ENCODE measurements around the gene CEMIP. TPM values are rescaled to one million over a fixed set of nuclear protein-coding genes. Genes with fewer than 3 reads are reported as not detected.

Gene CEMIP
- total and polyA plus RNA-seq, 10 of the 15 experiments (the other 5 are each of a cell fraction or from before 2014, with no cell fraction given): 0.01 to 0.44 (median 0.16) TPM; not detected in 6

DNA sequence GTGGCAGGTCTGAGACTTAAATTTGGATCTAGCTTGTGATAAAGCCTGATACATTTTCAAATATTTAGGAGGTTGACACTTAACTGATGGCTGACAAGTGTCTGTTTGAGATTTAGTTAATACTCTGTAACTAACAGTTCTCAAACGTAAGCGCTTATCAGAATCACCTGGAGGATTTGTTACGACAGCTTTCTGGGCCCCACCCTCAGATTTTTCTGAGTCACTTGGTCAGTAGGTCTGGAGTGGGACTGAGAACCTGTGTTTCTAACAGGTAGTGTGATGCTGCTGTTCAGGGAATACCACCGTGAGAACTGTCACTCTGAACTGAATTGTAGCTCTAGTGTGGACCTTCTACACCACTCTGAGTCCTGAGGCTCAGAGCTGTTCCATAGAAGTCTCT is 85.5 kb downstream of the CEMIP start (continued):
- TF ChIP-seq, protein P1, sequence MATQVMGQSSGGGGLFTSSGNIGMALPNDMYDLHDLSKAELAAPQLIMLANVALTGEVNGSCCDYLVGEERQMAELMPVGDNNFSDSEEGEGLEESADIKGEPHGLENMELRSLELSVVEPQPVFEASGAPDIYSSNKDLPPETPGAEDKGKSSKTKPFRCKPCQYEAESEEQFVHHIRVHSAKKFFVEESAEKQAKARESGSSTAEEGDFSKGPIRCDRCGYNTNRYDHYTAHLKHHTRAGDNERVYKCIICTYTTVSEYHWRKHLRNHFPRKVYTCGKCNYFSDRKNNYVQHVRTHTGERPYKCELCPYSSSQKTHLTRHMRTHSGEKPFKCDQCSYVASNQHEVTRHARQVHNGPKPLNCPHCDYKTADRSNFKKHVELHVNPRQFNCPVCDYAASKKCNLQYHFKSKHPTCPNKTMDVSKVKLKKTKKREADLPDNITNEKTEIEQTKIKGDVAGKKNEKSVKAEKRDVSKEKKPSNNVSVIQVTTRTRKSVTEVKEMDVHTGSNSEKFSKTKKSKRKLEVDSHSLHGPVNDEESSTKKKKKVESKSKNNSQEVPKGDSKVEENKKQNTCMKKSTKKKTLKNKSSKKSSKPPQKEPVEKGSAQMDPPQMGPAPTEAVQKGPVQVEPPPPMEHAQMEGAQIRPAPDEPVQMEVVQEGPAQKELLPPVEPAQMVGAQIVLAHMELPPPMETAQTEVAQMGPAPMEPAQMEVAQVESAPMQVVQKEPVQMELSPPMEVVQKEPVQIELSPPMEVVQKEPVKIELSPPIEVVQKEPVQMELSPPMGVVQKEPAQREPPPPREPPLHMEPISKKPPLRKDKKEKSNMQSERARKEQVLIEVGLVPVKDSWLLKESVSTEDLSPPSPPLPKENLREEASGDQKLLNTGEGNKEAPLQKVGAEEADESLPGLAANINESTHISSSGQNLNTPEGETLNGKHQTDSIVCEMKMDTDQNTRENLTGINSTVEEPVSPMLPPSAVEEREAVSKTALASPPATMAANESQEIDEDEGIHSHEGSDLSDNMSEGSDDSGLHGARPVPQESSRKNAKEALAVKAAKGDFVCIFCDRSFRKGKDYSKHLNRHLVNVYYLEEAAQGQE (IDR thresholded peaks at IDR 0.05; ENCODE audit: low read depth, low read length): no peak
- TF ChIP-seq SREBF1 (IDR thresholded peaks at IDR 0.05; ENCODE audit: low read length) (no peak), POU2F2 (IDR thresholded peaks at IDR 0.05; ENCODE audit: borderline replicate concordance, low read depth, low read length) (no peak), RCOR1 (conservative IDR thresholded peaks at IDR 0.05; ENCODE audit: low read depth, low read length) (no peak)

GRCh38 chr15:80866936-80867335 is 87.8 kb downstream of the CEMIP start:
- no peaks in the 10 kb centered on the region for H4K20me1 ChIP-seq (ENCODE audit: control insufficient read depth, insufficient read depth)
- no peaks in the 10 kb centered on the region for H3K4me1 ChIP-seq (ENCODE audit: control insufficient read depth, insufficient read depth, low read length)
- ChIA-PET RAD21 (ENCODE audit: unreplicated experiment) (no interaction called here), POLR2A (no interaction called here), SMC1A (ENCODE audit: uncharacterized antibody, unreplicated experiment) (interaction anchor here (0.7 kb wide), 1 partner anchor 9 kb away, joined by 3 read pairs; no protein-coding TSS in a partner anchor), CTCF (interaction anchor here (1.1 kb wide), 1 partner anchor 103 kb away, joined by 5 read pairs; no protein-coding TSS in a partner anchor)
- DNase-seq (ENCODE audit: low read depth, low spot score) (no peak), ATAC-seq (no peak), FAIRE-seq (no peak)
- in situ Hi-C loops (cut with MboI): no loop called here
- H3K79me2 ChIP-seq (ENCODE audit: control insufficient read depth, insufficient read depth, low read length): no peaks in the 10 kb centered on the region
- WGBS (ENCODE audit: insufficient coverage, insufficient replicate concordance, low lambda C conversion rate, missing lambda C conversion rate): 20% methylated on average over 2 of the region's 2 CpGs
- no peak overlapping the region for H3K9ac ChIP-seq (ENCODE audit: control insufficient read depth, insufficient read depth, low read length)
- no TSS peak for BruUV-seq (replicated peaks)
- H2AFZ ChIP-seq (ENCODE audit: control insufficient read depth, low read depth, low read length): no peak overlapping the region
- no peak overlapping the region for H3K4me2 ChIP-seq (ENCODE audit: control insufficient read depth, insufficient read depth)
- intact Hi-C loops (cut with micrococcal nuclease; ENCODE audit: unreplicated experiment): no loop called here
- H3K4me3 ChIP-seq: no peak overlapping the region
- H3K27ac ChIP-seq (ENCODE audit: control insufficient read depth, insufficient read depth): no peak overlapping the region
- H3K9me3 ChIP-seq (replicated peaks; ENCODE audit: control insufficient read depth, insufficient read depth, low read length): no peaks in the 10 kb centered on the region
- peaks cover 4 to 9% of the 10 kb centered on the region in 2 experiments for H3K27me3 ChIP-seq (replicated peaks in 1 of 2; ENCODE audit: control insufficient read depth in 2 of 2, insufficient read depth in 2 of 2, low read length in 1 of 2)
- H3K36me3 ChIP-seq (ENCODE audit: control insufficient read depth in 2 of 2, insufficient read depth in 2 of 2, low read length in 1 of 2): no peaks in the 10 kb centered on the region
- TF ChIP-seq IRF5 (IDR thresholded peaks at IDR 0.05; ENCODE audit: borderline replicate concordance): no peak
- TF ChIP-seq MEF2A (IDR thresholded peaks at IDR 0.05; ENCODE audit: insufficient read depth, low read depth, low read length): no peak
- no peak for TF ChIP-seq ZBTB4 (CRISPR knock-in tag; IDR thresholded peaks at IDR 0.05)
- no peak for TF ChIP-seq WRNIP1 (IDR thresholded peaks at IDR 0.05; ENCODE audit: borderline replicate concordance, low read depth, low read length)
- no peak for TF ChIP-seq BRCA1 (IDR thresholded peaks at IDR 0.05; ENCODE audit: low read depth, low read length)
- no peak for TF ChIP-seq FOXM1 (IDR thresholded peaks at IDR 0.05; ENCODE audit: low read depth, low read length)
- TF ChIP-seq RAD21 (IDR thresholded peaks at IDR 0.05; ENCODE audit: insufficient read depth, low read depth, low read length): no peak
- TF ChIP-seq GATAD2B (conservative IDR thresholded peaks at IDR 0.05; ENCODE audit: low read depth): no peak

Measured in GM12878 (cell line).